ENCODE measurements around the gene APP.

Gene APP

DNA sequence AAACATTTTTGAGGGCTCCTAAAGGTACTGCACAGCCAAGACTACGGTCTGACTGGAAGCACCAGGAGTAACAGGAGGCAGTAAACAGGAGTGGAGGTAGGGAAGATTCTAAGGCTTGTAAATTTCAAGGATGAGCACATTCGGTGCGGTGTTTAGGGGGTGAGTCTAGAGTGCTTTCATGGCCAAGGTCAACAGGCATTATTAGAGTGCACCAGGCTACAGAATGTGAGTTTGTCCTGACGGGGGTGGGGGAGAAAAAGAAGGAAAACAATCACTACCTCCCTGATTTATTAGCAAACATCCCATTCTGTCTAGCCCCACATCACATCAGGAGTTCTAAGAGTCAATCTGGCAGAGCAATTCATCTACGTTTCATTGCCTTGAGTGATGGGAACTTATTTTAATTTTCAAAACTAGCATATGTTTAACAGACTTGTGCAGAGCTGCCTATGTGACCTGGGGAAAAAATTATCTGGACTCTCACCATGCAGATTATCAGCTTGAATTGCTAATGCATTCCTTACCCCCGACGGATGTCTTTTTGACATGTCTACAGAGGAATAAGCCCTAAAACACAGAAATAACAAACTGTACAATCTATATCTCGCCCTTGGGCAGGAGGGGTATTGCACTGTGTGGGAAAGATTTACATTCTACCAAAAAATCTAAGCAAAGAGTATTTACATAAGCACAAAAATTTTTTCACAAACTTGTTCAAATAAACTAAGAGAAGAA, 45.0 kb downstream of the APP start:
- DNase-seq = no peak

DNA sequence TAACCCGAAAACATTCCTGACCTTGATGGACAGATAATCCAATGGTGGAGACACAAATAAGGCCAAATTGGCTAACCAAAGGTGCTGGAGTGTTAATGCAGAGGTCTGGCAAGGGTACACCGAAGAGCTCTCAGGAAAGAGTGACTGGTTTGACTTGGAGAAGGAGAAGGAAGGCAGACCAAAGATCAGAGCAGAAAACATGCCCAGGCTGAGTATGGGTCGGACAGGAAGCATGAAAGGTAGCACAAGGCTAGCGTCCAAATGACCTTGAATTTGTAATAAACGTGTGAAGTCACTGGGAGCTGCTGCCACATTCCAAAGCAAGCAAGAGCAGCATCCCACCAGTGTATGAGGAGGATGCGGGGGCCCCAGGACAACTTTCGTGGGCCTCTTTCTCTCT, 45.7 kb downstream of the APP start:
- no peak for DNase-seq

DNA sequence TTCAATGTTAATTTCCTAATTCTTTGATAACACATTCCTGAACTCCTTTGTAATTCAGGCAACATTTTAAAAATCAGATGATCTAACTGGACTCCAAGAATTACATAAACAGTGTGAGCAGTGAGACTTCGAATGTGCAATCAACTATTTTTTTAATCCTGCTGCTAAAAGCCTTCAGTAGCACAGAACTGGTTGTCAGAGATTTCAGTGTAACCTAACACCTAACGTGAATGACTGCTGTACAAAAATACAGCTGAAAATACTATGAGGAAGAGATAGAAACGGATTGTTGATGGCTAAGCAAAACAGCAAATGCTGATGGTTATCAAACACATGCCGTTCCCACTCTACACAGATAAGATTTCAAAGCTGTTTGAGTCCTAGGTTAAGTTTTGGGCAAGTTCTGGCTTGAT, 46.1 kb downstream of the APP start:
- DNase-seq = no peak

DNA sequence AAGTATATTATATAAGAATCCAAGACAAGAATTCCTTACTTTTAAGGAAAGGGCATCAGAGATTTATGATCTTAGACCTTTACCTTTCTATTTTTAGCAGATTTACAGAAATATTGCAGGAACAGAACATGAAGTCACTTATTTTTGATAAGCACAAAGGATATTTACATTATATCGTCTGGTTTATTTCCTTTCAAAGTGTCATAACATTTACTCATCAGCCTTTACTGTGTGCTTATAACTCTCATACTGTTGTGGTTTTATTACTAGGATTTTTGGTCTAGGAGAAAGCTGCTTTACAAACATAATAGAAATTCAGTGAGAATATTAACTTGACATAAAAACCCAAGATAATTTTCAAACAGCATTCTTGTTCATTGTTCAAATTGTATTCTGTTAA, 47.6 kb downstream of the APP start:
- no peak for DNase-seq

GRCh38 chr21:26120828-26121227, 49.7 kb downstream of the APP start:
- no peak for DNase-seq

DNA sequence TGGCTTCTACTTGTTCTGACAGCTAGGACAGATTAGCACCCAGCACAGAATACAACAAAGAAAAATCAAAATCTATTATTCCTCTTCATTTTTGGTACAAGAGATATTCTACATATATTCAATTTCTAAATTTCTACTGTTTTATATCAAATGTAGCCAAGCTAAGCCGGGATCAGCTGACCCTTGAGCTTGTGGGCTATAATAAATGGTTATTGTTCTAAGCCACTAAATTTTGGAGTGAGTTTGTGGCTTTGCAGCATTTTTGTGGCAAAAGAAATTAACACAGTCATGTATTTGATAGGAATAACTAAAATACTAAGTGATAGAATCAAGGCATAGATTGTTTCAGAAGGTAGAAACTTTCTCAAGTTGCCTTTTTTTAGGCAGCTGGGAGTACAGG, 50.7 kb downstream of the APP start:
- no peak for DNase-seq

- DNase-seq = no peak
These were observed 51.5 kb downstream of the APP start for GRCh38 chr21:26118938-26119540.

GRCh38 chr21:26117972-26118367, 52.6 kb downstream of the APP start:
- no peak for DNase-seq

DNA sequence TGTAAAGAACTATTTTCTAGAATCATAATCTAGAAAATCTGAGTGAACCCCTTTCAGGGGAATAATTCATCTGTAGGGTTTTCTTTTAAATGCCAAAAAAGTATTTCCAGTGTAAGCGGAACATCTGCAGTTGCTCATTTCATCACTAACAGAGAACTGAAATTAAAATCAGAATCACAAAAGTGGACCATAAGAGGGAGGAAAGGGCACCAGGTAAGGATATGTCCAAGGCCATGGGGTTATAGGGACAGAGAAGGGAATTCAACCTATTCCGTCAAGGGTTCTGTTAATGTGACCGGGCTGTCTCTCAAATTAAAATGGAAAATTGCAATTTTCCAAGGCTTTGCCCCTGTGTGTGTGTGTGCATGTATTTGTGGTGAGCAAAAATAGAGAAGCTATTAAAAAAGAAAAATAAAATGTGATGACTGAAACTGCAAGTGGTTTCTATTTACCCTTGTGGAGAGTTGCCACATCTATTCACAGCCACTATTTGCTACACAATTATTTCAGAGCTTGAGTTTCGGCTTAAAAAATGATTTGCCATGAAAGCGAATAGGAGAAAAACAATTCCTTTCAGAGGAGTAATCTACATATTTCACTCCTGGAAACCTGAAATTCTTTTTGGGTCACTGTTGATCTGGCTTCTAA, 53.1 kb downstream of the APP start:
- no peak for DNase-seq

- no peak for DNase-seq
These were observed 54.0 kb downstream of the APP start for GRCh38 chr21:26116456-26117011.

DNA sequence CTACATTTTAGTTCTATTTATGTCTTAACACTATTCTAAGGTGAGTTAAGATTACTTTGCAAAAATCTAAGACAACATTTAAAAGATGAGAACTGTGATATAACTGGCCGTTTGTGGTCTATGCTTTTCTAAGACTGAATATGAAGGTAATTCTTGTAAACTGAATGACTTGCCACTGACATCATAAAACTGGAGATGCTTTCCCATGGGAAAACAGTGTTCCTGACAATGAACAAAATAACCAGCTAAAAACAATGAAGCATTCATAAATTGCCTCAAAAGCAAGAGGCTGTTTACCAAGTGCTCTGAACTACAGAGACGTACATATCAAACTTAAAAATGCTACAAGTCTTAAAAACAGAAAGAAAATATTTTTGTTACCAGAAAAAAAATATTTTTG, 54.7 kb downstream of the APP start:
- no peak for DNase-seq

DNA sequence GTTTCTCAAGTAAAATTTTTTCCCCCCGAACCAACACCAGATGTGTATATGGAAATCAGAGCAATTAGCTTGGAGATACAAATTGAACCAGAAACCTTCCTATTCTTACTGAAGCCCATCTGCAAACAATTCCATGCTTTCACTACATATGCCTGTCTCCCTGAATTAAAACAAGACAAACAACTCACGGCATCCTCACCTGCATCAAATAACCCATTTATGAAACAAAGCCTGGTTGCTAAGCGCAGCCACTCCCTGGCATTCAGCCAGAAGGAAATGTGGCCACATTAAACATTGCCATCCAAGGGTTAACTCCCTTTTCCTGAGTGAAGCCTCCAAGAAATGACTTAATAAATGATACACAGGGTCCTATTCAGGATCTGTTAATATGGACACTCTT, 55.3 kb downstream of the APP start:
- DNase-seq = no peak

GRCh38 chr21:26112975-26113374, 57.6 kb downstream of the APP start:
- no peak for DNase-seq

DNA sequence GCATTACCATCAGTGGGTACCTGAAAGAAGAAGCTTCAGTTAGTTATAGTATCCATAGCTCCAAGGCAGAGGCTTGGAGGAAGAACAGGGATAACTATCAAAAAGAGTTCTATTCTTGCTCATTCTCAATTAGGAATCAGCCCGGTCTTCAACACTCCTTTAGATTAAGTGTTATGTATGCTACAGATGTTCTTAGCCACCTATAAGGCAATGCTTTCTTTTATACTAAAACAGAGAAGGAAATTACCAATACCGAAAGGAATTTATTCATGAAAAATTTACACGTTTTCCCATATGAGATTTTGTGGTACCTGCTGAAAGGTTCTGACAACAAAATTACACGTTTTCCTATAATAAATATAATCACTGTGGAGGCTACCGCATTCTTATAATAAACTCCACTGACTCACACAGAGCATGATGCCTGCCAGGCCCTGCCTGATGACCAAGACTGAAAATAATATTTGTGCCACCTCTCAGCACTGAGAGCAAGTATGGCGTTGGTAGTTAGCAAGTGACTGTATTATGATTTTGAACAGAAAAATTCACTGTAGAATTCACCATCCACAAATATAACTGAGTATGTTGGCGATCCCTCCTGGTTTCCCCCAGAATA, 58.3 kb downstream of the APP start:
- no peak for DNase-seq

DNA sequence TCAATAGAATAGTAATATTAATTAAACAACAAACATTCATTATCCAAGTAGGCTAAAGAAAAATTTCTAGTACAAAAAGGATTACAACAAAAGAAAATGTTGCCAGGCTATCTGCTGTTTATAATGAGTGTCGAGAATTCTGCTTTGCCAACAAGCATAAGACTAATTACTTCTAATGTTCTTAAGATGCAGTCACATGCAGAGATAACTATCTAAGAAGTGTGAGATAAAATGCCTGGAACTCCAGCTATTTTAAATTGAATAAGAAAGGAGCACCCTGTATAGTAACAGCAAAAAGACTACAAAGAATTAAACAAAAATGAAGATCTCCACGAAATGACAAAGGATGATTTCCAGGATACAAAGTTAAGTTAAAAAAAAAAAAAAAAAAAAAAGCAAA, 59.9 kb downstream of the APP start:
- no peak for DNase-seq

GRCh38 chr21:26107429-26107828, 63.1 kb downstream of the APP start:
- no peak for DNase-seq

DNA sequence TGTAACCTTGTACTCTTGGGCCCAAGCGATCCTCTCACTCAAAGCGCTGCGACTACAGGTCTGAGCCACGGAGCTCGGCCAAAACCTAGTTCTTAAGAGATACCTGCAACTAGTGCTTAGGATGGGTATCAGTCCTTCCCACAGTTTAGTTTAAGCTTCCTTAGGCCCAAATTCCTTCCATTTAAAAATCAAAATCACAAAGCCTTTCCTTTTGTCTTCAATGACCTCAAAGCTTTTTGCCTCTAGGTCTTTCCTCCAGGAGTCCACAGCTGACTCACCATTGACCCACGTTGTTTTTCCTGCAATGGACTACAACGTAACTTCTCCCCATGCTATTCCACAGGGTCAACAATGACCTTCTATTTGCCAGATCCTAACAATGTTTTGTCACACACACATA, 64.0 kb downstream of the APP start:
- no peak for DNase-seq

- DNase-seq = no peak
These were observed 64.8 kb downstream of the APP start for GRCh38 chr21:26105819-26106218.

- no peak for DNase-seq
These were observed 70.0 kb downstream of the APP start for GRCh38 chr21:26100573-26100972.

DNA sequence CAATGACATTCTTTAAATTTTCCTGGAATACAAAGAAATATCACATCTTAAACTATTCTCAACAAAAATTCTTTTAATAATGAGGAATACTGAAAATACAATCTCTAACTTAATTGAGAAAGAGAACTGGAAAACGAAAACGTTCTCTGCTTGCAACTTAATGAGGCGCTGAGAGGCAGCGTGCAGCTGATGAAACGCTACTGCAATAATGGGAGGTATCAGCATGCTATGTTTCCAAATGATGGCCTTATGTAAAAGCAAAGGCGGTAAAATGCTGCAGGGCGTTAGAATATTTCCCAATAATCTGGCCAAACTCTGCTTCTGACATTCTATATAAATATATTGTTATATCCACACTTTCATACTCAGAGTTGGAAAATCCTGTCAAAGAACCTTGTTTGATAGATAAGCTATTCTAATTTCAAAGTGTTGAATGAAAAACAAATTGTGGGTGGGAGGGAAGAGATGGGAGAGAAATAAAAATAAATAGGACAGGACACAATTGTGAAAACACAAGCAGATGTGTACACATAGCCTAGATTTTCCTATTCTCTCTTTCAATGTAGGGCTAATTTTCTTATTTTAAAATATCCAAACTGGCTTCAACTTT, 70.9 kb downstream of the APP start:
- no peak for DNase-seq

DNA sequence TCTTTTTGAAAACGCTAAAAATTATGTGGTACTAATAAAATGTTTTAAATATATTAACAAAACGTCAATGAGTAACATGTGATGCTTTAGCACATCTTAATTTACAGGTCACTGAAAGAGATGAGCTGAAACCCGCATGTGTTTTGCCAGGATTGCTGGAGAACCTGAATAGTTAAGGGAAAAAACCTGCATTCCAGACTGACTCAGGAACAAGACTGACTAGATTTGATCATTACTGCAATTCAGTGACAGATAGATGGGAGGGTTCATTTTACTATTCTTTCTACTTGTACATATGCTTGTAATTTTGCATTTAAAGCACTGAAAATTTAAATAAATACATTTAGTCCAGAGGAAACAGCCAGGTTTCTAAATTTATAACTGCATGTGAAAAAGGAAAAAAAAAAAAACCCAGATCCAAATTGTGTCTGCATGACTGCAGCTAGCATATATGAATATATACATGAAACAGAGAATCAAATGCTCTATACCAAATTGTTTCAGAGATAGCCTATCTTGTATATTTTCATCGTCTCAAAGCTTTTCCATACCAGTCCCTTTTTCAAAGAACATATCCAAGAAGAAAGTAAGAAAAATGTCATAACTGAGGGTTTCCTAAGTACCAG, 71.7 kb downstream of the APP start:
- no peak for DNase-seq

- DNase-seq = no peak
These were observed 73.1 kb downstream of the APP start for GRCh38 chr21:26097475-26097874.

Measured in CD4-positive, alpha-beta T cell treated with Interleukin-21 for 1 hour (primary cell).